PC-9 (cell line): ENCODE data around the gene USP22. TPM values are rescaled to one million over a fixed set of nuclear protein-coding genes. Genes with fewer than 3 reads are reported as not detected.

ENCODE experiments used
- BruUV-seq: library from RNA; stranded (reverse); fragments of 400-500 nt; replicated peaks from 2 replicates; lab custom pipeline; 2021; lab: Mats Ljungman, UMichigan
- CTCF ChIA-PET: fragments of 300-600 bp; sonication (Branson Sonifier 250); formaldehyde crosslinking; loops from one replicate; lab custom pipeline; 2022; ENCODE audit warnings: antibody characterized with exemption; lab: Charles Lee
- POLR2A ChIA-PET: fragments of 300-600 bp; sonication (Branson Sonifier 250); formaldehyde crosslinking; loops from one replicate; lab custom pipeline; 2022; ENCODE audit warnings: antibody characterized with exemption; ENCODE audit not compliant: unreplicated experiment; lab: Charles Lee
- DNase-seq, 2 experiments: peaks; one replicate each; pipeline versions ENCODE4 v3.0.0 to v3.0.0-alpha.2; 2015 to 2022; ENCODE audit warnings: mixed read lengths in 1 of 2
- H2AFZ ChIP-seq: fragments of 200-600 bp; sonication (generic); 2 replicates; pipeline ENCODE4 v1.8.1; 2017; ENCODE audit warnings: antibody characterized with exemption
- H3F3A ChIP-seq: fragments of 200-600 bp; sonication (generic); 2 replicates; pipeline ENCODE4 v1.8.1; 2017; ENCODE audit warnings: antibody characterized with exemption, mild to moderate bottlenecking, low read depth; ENCODE audit not compliant: insufficient read depth
- H3K27ac ChIP-seq: fragments of 200-600 bp; sonication (generic); 2 replicates; pipeline ENCODE4 v1.6.1; 2016; ENCODE audit warnings: mixed run types
- H3K27me3 ChIP-seq: fragments of 200-600 bp; sonication (generic); 2 replicates; pipeline ENCODE4 v1.6.1; 2016; ENCODE audit warnings: low read depth, mixed run types; ENCODE audit not compliant: insufficient read depth
- H3K36me3 ChIP-seq: fragments of 200-600 bp; sonication (generic); 2 replicates; pipeline ENCODE4 v1.6.1; 2016; ENCODE audit warnings: low read depth, mixed run types
- H3K4me1 ChIP-seq: fragments of 200-600 bp; sonication (generic); replicated peaks from 2 replicates; pipeline ENCODE4 v1.6.1; 2016; ENCODE audit warnings: mixed run types; ENCODE audit not compliant: insufficient read depth
- H3K4me2 ChIP-seq: fragments of 200-600 bp; sonication (generic); 2 replicates; pipeline ENCODE4 v1.6.1; 2017; ENCODE audit warnings: mixed run types
- H3K4me3 ChIP-seq: fragments of 200-600 bp; sonication (generic); 2 replicates; pipeline ENCODE4 v1.6.1; 2016; ENCODE audit warnings: mixed run types
- H3K79me2 ChIP-seq: fragments of 200-600 bp; sonication (generic); 2 replicates; pipeline ENCODE4 v1.6.1; 2017; ENCODE audit warnings: low read depth, mixed run types
- H3K9me2 ChIP-seq: fragments of 200-600 bp; sonication (generic); 2 replicates; pipeline ENCODE4 v1.8.1; 2017; ENCODE audit warnings: mild to moderate bottlenecking; ENCODE audit not compliant: insufficient read depth
- H3K9me3 ChIP-seq: fragments of 200-600 bp; sonication (generic); 2 replicates; pipeline ENCODE4 v1.8.1; 2016; ENCODE audit warnings: low read depth; ENCODE audit not compliant: insufficient read depth
- H4K20me1 ChIP-seq: fragments of 200-600 bp; sonication (generic); 2 replicates; pipeline ENCODE4 v1.8.1; 2017; ENCODE audit not compliant: insufficient read depth
- CTCF ChIP-seq: fragments of 200-600 bp; sonication (generic); conservative IDR thresholded peaks from 2 replicates; pipeline ENCODE4 v1.6.1; 2017; ENCODE audit warnings: mixed run types, antibody characterized with exemption, mild to moderate bottlenecking, moderate library complexity
- EZH2 ChIP-seq: fragments of 200-600 bp; sonication (generic); IDR thresholded peaks from 2 replicates; pipeline ENCODE4 v1.8.0; 2017; ENCODE audit warnings: antibody characterized with exemption, low read depth
- intact Hi-C: fragments of 100-400 bp; cut with micrococcal nuclease; formaldehyde crosslinking; loops from one replicate; pipeline ENCODE4 v1.10.0; 2022; ENCODE audit not compliant: unreplicated experiment
- total RNA-seq: library from RNA; stranded (reverse); gene quantifications from 2 replicates; pipeline ENCODE4 v1.2.3, GENCODE V29; 2021

USP22 gene
- total RNA-seq, 1 experiment from 2014 or later = 296 TPM

- Histone ChIP-seq H3K36me3 (peaks cover 18% of the 10 kb centered on the region), H3K27ac (no peak overlapping the region), H3K4me2 (no peak overlapping the region), H3K9me3 (no peaks in the 10 kb centered on the region), H3K4me3 (no peak overlapping the region), H3K27me3 (no peaks in the 10 kb centered on the region), H3K4me1 (no peaks in the 10 kb centered on the region), H2AFZ (no peak overlapping the region), H3F3A (peaks cover 40% of the 10 kb centered on the region; the same call in 1 of the 2 replicates), H4K20me1 (peaks cover 69% of the 10 kb centered on the region), H3K9me2 (no peaks in the 10 kb centered on the region), H3K79me2 (no peaks in the 10 kb centered on the region)
- TF ChIP-seq CTCF (no peak), EZH2 (no peak)
- intact Hi-C loops = no loop called here
- no TSS peak for BruUV-seq
- ChIA-PET CTCF (no interaction called here), POLR2A (no interaction called here)
- DNase-seq = no peak
These were observed 40.4 kb downstream of the USP22 start for GRCh38 chr17:21002309-21003006.

GRCh38 chr17:21001813-21002221, 41.0 kb downstream of the USP22 start:
- Histone ChIP-seq H3K4me1 (no peaks in the 10 kb centered on the region), H3K27me3 (no peaks in the 10 kb centered on the region), H2AFZ (no peak overlapping the region), H3K36me3 (peaks cover 12% of the 10 kb centered on the region), H3K79me2 (no peaks in the 10 kb centered on the region), H4K20me1 (peaks cover 62% of the 10 kb centered on the region), H3K4me3 (no peak overlapping the region), H3K4me2 (no peak overlapping the region), H3K9me3 (no peaks in the 10 kb centered on the region), H3K27ac (no peak overlapping the region), H3K9me2 (no peaks in the 10 kb centered on the region), H3F3A (peaks cover 34% of the 10 kb centered on the region; the same call in 1 of the 2 replicates)
- BruUV-seq = no TSS peak
- POLR2A ChIA-PET = no interaction called here
- TF ChIP-seq EZH2 (no peak), CTCF (no peak)
- intact Hi-C loops = no loop called here
- no peak for DNase-seq
- CTCF ChIA-PET = no interaction called here

DNA sequence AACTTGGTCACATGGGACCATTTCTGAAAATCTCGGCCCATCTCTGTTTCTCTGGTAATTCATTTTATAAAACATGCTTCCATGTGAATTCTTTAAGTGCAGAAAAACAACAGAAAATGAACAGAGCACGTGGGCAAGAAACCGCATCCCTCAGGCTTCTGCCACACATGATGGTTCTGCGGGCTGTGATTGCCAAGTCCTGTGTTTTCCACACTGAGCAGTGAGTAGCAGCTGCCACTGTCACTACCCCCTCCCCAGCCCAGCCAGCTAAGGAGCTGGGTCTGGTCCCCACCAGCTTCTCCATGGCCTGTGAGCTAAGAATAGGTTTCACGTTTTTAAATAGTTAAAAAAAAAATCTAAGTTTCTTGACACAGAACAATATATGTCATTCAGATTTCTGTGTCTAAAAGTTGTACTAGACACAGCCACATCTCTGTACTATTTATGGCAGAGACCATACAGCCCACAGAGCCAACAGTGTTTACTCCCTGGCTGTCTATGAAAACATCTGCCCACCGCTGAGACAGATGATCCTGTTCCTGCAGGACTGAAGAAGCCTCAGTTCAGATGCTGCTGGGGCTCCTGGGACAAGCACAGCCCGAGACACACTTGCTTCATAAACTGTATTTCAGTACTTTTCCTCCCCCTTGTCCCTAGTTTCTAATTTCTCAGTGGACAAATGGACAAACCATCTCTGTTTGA, 41.5 kb downstream of the USP22 start:
- no peak for TF ChIP-seq CTCF
- no peak for TF ChIP-seq EZH2
- no peaks in the 10 kb centered on the region for H3K9me2 ChIP-seq
- TSS peak; percentile 20 for BruUV-seq
- no peak overlapping the region for H3K4me2 ChIP-seq
- H2AFZ ChIP-seq = no peak overlapping the region
- ChIA-PET POLR2A (no interaction called here), CTCF (no interaction called here)
- no peaks in the 10 kb centered on the region for H3K27me3 ChIP-seq
- H3K4me1 ChIP-seq = no peaks in the 10 kb centered on the region
- H3K9me3 ChIP-seq = no peaks in the 10 kb centered on the region
- H3K36me3 ChIP-seq = peaks cover 11% of the 10 kb centered on the region; the same call in 1 of the 2 replicates
- intact Hi-C loops = no loop called here
- DNase-seq = no peak
- no peak overlapping the region for H3K27ac ChIP-seq
- no peak overlapping the region for H3K4me3 ChIP-seq
- H4K20me1 ChIP-seq = peaks cover 60% of the 10 kb centered on the region
- H3F3A ChIP-seq = peaks cover 31% of the 10 kb centered on the region; the same call in 1 of the 2 replicates
- H3K79me2 ChIP-seq = no peaks in the 10 kb centered on the region
